Breast epithelium (tissue), 4 donors: ENCODE measurements around the gene SLC10A1. TPM values are rescaled to one million over a fixed set of nuclear protein-coding genes. Genes with fewer than 3 reads are reported as not detected.

ENCODE experiments used
- DNase-seq, 2 donors: peaks; one replicate each; pipeline ENCODE4 v3.0.0-alpha.2; 2019; ENCODE audit warnings: low spot score in 2 of 2
- H3K27ac ChIP-seq, 2 donors: fragments of 200-600 bp; sonication (generic) in 1 of 2; one replicate each; pipeline ENCODE4 v1.5.1; 2016 to 2019; ENCODE audit warnings: mild to moderate bottlenecking in 1 of 2
- H3K27me3 ChIP-seq, 2 donors: fragments of 200-600 bp; sonication (generic) in 1 of 2; one replicate each; pipeline versions ENCODE4 v1.5.1 to v1.6.0; 2017 to 2019; ENCODE audit warnings: control low read depth in 1 of 2, mild to moderate bottlenecking in 1 of 2
- H3K36me3 ChIP-seq: fragments of 200-600 bp; one replicate; pipeline ENCODE4 v1.5.1; 2019
- H3K4me1 ChIP-seq, 2 donors: fragments of 200-600 bp; sonication (generic); one replicate each; pipeline ENCODE4 v1.5.1; 2016 to 2019; ENCODE audit warnings: control low read depth in 1 of 2
- H3K4me3 ChIP-seq, 3 donors: fragments of 200-600 bp; sonication (generic); 1 replicate in 2 of 3; 2 replicates in 1 of 3; pipeline ENCODE4 v1.5.1; 2016 to 2019; ENCODE audit warnings: mild to moderate bottlenecking in 3 of 3, moderate library complexity in 2 of 3
- H3K9me3 ChIP-seq, 2 donors: fragments of 200-600 bp; sonication (generic) in 1 of 2; one replicate each; pipeline ENCODE4 v1.5.1; 2016 to 2019; ENCODE audit warnings: control low read depth in 1 of 2
- CTCF ChIP-seq, 3 donors: fragments of 450-650 bp; IDR thresholded peaks; one replicate each; pipeline ENCODE4 v1.5.1; 2016 to 2017; ENCODE audit warnings: antibody characterized with exemption in 3 of 3, mild to moderate bottlenecking in 3 of 3, moderate library complexity in 3 of 3
- POLR2A ChIP-seq: fragments of 450-650 bp; IDR thresholded peaks from one replicate; pipeline ENCODE4 v1.6.1; 2016; ENCODE audit warnings: antibody characterized with exemption, mild to moderate bottlenecking, moderate library complexity
- POLR2AphosphoS5 ChIP-seq, 3 donors: sonication (generic); formaldehyde crosslinking; IDR thresholded peaks; one replicate each; pipeline ENCODE4 v1.6.1; 2017; ENCODE audit warnings: antibody characterized with exemption in 3 of 3
- intact Hi-C: fragments of 100-400 bp; cut with DNase I; formaldehyde crosslinking; loops from one replicate; pipeline ENCODE4 v1.15.1; 2023; ENCODE audit warnings: low total_unique reads
- total RNA-seq, 3 donors: library from RNA; depleted of rRNA; stranded (reverse); fragments of >200 nt; gene quantifications; one replicate each; pipeline ENCODE4 v1.1.0, GENCODE V29; 2016

The SLC10A1 gene
- total RNA-seq, 3 donors from 2014 or later: not detected

DNA sequence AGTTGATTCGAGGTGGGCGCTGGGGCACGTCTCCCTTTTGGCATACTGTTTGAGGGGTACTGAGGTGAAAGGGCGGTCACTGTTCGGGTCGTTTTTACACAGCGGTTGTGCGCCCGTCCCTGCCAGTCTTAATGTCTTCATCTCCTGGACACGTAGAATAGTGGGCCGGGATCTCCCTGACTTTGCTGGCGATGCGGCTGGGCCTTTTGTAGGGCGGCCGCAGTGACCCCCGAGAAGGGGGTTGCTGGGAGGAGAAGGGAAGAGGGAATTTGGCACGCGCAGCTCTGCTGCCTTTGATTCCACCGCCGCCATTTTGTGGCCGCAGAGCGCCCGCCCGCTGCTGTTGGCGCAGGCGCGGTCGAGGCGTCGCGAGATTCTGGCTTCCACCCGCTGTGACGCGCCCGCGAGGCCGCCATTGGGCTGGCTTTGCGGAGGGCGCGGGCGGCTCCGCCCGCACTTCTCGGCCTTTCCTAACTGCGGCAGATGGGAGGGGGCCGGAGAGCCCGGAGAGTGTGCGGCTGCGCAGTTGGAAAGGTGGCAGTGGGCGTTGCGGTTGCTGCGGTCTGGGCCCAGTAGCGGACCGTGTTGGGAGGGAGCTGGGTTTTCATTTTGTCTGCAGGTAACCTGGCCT lies 29.6 kb downstream of the SLC10A1 start:
- intact Hi-C loops: no loop called here
- TF ChIP-seq POLR2AphosphoS5 (IDR thresholded peaks at IDR 0.05) (peak; percentile 84 to 88 (median 84)), CTCF (IDR thresholded peaks at IDR 0.05) (no peak), POLR2A (peak; percentile 72)
- peaks cover 5 to 15% of the 10 kb centered on the region in 2 donors for H3K4me1 ChIP-seq
- H3K27ac ChIP-seq: peak overlapping the region; percentile 99 to 100
- no peaks in the 10 kb centered on the region for H3K9me3 ChIP-seq
- peak overlapping the region; percentile 92 to 98 (median 97) for H3K4me3 ChIP-seq
- peak; percentile 87 to 91 for DNase-seq
- H3K36me3 ChIP-seq: peaks cover 7% of the 10 kb centered on the region
- no peaks in the 10 kb centered on the region for H3K27me3 ChIP-seq

GRCh38 chr14:69766984-69767368 lies 30.1 kb downstream of the SLC10A1 start, which contains the start of gene SRSF5:
Gene SRSF5 (plus strand): TSS chr14:69767142. CDS start chr14:69768157, 1,015 bp downstream.
- H3K4me1 ChIP-seq: peaks cover 5 to 15% of the 10 kb centered on the region in 2 donors
- H3K4me3 ChIP-seq: peak within 1 kb of the TSS; percentile 92 to 98 (median 97)
- no peaks in the 10 kb centered on the region for H3K27me3 ChIP-seq
- H3K36me3 ChIP-seq: peaks cover 7% of the 10 kb centered on the region
- peak; percentile 97 for DNase-seq
- TF ChIP-seq POLR2AphosphoS5 (IDR thresholded peaks at IDR 0.05) (peak; percentile 100), POLR2A (peak; percentile 98), CTCF (IDR thresholded peaks at IDR 0.05) (peak in 1 of 3 donors; percentile 21)
- no peaks in the 10 kb centered on the region for H3K9me3 ChIP-seq
- peak within 1 kb of the TSS; percentile 99 to 100 for H3K27ac ChIP-seq
- intact Hi-C loops: no loop called here

GRCh38 chr14:69763761-69764510 lies 33.1 kb downstream of the SLC10A1 start:
- Histone ChIP-seq H3K27me3 (no peaks in the 10 kb centered on the region), H3K9me3 (no peaks in the 10 kb centered on the region), H3K27ac (no peak overlapping the region), H3K36me3 (no peaks in the 10 kb centered on the region), H3K4me3 (no peak overlapping the region), H3K4me1 (peaks cover 5 to 6% of the 10 kb centered on the region in 2 donors)
- TF ChIP-seq POLR2A (no peak), POLR2AphosphoS5 (IDR thresholded peaks at IDR 0.05) (no peak), CTCF (IDR thresholded peaks at IDR 0.05) (no peak)
- DNase-seq: no peak
- intact Hi-C loops: no loop called here

DNA sequence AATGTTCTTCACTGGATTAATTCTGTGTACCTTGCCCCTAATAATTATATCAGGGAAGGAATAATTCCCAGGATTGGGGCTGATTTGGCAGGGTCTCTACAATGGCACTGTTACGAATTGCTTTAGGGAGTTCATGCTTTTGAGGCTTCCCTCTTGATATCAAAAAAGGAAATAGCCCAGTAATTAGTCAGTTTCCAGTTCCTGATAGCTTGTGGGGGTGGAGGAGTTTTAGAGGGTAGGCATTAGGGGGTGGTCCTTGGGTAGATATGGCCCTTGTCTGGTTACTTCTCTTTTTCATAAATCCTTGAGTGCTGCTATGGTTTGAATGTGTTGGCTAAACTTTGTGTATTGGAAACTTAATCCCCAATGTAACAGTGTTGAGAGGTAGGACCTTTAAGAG lies 36.2 kb downstream of the SLC10A1 start:
- H3K4me1 ChIP-seq: no peaks in the 10 kb centered on the region
- no peak overlapping the region for H3K4me3 ChIP-seq
- no peaks in the 10 kb centered on the region for H3K9me3 ChIP-seq
- H3K36me3 ChIP-seq: no peaks in the 10 kb centered on the region
- H3K27me3 ChIP-seq: no peaks in the 10 kb centered on the region
- no peak for DNase-seq
- no peak for TF ChIP-seq CTCF (IDR thresholded peaks at IDR 0.05)
- no peak for TF ChIP-seq POLR2A
- TF ChIP-seq POLR2AphosphoS5 (IDR thresholded peaks at IDR 0.05): no peak
- H3K27ac ChIP-seq: no peak overlapping the region
- intact Hi-C loops: no loop called here

GRCh38 chr14:69756298-69756697 lies 40.7 kb downstream of the SLC10A1 start:
- Histone ChIP-seq H3K9me3 (no peaks in the 10 kb centered on the region), H3K4me3 (no peak overlapping the region), H3K36me3 (no peaks in the 10 kb centered on the region), H3K27me3 (no peaks in the 10 kb centered on the region), H3K27ac (no peak overlapping the region), H3K4me1 (no peaks in the 10 kb centered on the region)
- intact Hi-C loops: no loop called here
- TF ChIP-seq CTCF (IDR thresholded peaks at IDR 0.05) (no peak), POLR2A (no peak), POLR2AphosphoS5 (IDR thresholded peaks at IDR 0.05) (no peak)
- DNase-seq: no peak
